SK-N-SH (cell line): ENCODE data around the gene AHCY. TPM values are rescaled to one million over a fixed set of nuclear protein-coding genes. Genes with fewer than 3 reads are reported as not detected.

Source experiments
- CTCF ChIA-PET: fragments of 300-600, 350-600 bp; formaldehyde crosslinking; extraction: SDS; loops from one replicate; lab custom pipeline; 2021; lab: Yijun Ruan, JAX
- POLR2A ChIA-PET: fragments of 350-600 bp; sonication (Branson Sonifier 250); formaldehyde crosslinking; extraction: SDS; loops from one replicate; lab custom pipeline; 2020; ENCODE audit warnings: antibody characterized with exemption, inconsistent platforms; lab: Yijun Ruan, JAX
- DNase-seq: peaks from one replicate; pipeline ENCODE4 v3.0.0; 2012
- H2AFZ ChIP-seq: fragments of 200-600 bp; sonication (generic); 2 replicates; pipeline ENCODE4 v1.8.1; 2016; ENCODE audit warnings: antibody characterized with exemption, mild to moderate bottlenecking, low read depth
- H3F3A ChIP-seq: fragments of 200-600 bp; sonication (generic); replicated peaks from 2 replicates; pipeline ENCODE3; 2016; ENCODE audit warnings: antibody characterized with exemption, mild to moderate bottlenecking; ENCODE audit not compliant: insufficient read depth
- H3K27ac ChIP-seq, 2 experiments: fragments of 200-500 bp in 1 of 2; fragments of 200-600 bp in 1 of 2; sonication (Bioruptor generic) in 1 of 2; sonication (generic), shearing (Covaris generic) in 1 of 2; 2 replicates each; pipeline versions ENCODE4 v1.5.1 to v1.6.1; 2014 to 2016; ENCODE audit warnings: low read depth in 2 of 2, inconsistent platforms in 1 of 2, low read length in 1 of 2, mild to moderate bottlenecking in 1 of 2, mixed read lengths in 1 of 2
- H3K27me3 ChIP-seq: fragments of 200-600 bp; sonication (generic), shearing (Covaris generic); 2 replicates; pipeline ENCODE4 v1.6.1; 2016; ENCODE audit warnings: mixed run types; ENCODE audit not compliant: insufficient read depth
- H3K36me3 ChIP-seq, 2 experiments: fragments of 200-500 bp in 1 of 2; fragments of 200-600 bp in 1 of 2; sonication (Bioruptor generic) in 1 of 2; sonication (generic) in 1 of 2; replicated peaks in 1 of 2; 2 replicates each; pipeline versions ENCODE3 to v1.5.1; 2014 to 2016; ENCODE audit warnings: low read length in 1 of 2, mild to moderate bottlenecking in 1 of 2; ENCODE audit not compliant: insufficient read depth in 2 of 2, control insufficient read depth in 1 of 2
- H3K4me1 ChIP-seq, 2 experiments: fragments of 200-500 bp in 1 of 2; fragments of 200-600 bp in 1 of 2; sonication (Bioruptor generic) in 1 of 2; sonication (generic), shearing (Covaris generic) in 1 of 2; 2 replicates each; pipeline versions ENCODE4 v1.5.1 to v1.6.1; 2014 to 2016; ENCODE audit warnings: low read depth in 1 of 2, low read length in 1 of 2, mixed run types in 1 of 2; ENCODE audit not compliant: insufficient read depth in 2 of 2, control insufficient read depth in 1 of 2
- H3K4me2 ChIP-seq: fragments of 200-600 bp; sonication (generic), shearing (Covaris generic); 2 replicates; pipeline ENCODE4 v1.6.1; 2017; ENCODE audit warnings: mixed run types
- H3K4me3 ChIP-seq, 2 experiments: fragments of 200-500 bp in 1 of 2; fragments of 200-600 bp in 1 of 2; sonication (Bioruptor generic) in 1 of 2; sonication (generic), shearing (Covaris generic) in 1 of 2; 2 replicates each; pipeline versions ENCODE4 v1.5.1 to v1.8.1; 2014 to 2016; ENCODE audit warnings: low read depth in 2 of 2, inconsistent platforms in 1 of 2, low read length in 1 of 2, mild to moderate bottlenecking in 1 of 2, mixed read lengths in 1 of 2, moderate library complexity in 1 of 2
- H3K79me2 ChIP-seq: fragments of 200-600 bp; sonication (generic); 2 replicates; pipeline ENCODE4 v1.8.1; 2017; ENCODE audit warnings: mild to moderate bottlenecking; ENCODE audit not compliant: insufficient read depth
- H3K9ac ChIP-seq: fragments of 200-600 bp; sonication (generic); 2 replicates; pipeline ENCODE4 v1.6.1; 2017; ENCODE audit warnings: mixed run types
- H3K9me2 ChIP-seq: fragments of 200-600 bp; sonication (generic); 2 replicates; pipeline ENCODE4 v1.6.1; 2017; ENCODE audit warnings: mixed run types
- H3K9me3 ChIP-seq: fragments of 200-600 bp; sonication (generic); 2 replicates; pipeline ENCODE4 v1.6.1; 2017; ENCODE audit warnings: mixed run types, mild to moderate bottlenecking, moderate library complexity
- H4K20me1 ChIP-seq: fragments of 200-600 bp; sonication (generic); 2 replicates; pipeline ENCODE4 v1.6.1; 2017; ENCODE audit warnings: mild to moderate bottlenecking, mixed run types; ENCODE audit not compliant: insufficient read depth
- CHD2 ChIP-seq: fragments of 150-350 bp; IDR thresholded peaks from 2 replicates; pipeline ENCODE4 v1.6.1; 2018; ENCODE audit warnings: low read length; ENCODE audit not compliant: partially characterized antibody
- CTCF ChIP-seq: fragments of 200-600 bp; sonication (generic); IDR thresholded peaks from 2 replicates; pipeline ENCODE4 v1.6.1; 2017; ENCODE audit warnings: antibody characterized with exemption, mild to moderate bottlenecking, moderate library complexity
- ELF1 ChIP-seq: IDR thresholded peaks from 2 replicates; pipeline ENCODE4 v1.4.0; 2012
- EZH2phosphoT487 ChIP-seq: fragments of 200-600 bp; sonication (generic); IDR thresholded peaks from 2 replicates; pipeline ENCODE4 v1.6.1; 2017; ENCODE audit warnings: low read depth, mixed run types, mild to moderate bottlenecking, antibody characterized with exemption, moderate library complexity, borderline replicate concordance
- FOSL2 ChIP-seq: IDR thresholded peaks from 2 replicates; pipeline ENCODE4 v1.4.0; 2012; ENCODE audit warnings: low read depth, mild to moderate bottlenecking, moderate library complexity, borderline replicate concordance
- FOXJ3 ChIP-seq: sonication (generic); formaldehyde crosslinking; IDR thresholded peaks from 2 replicates; pipeline ENCODE4 v1.5.1; 2020; ENCODE audit warnings: mild to moderate bottlenecking, missing genetic modification reagents
- GABPA ChIP-seq: IDR thresholded peaks from 2 replicates; pipeline ENCODE4 v1.4.0; 2012; ENCODE audit warnings: low read depth, mild to moderate bottlenecking
- JUND ChIP-seq: IDR thresholded peaks from 2 replicates; pipeline ENCODE4 v1.4.0; 2012
- MAX ChIP-seq: IDR thresholded peaks from 2 replicates; pipeline ENCODE4 v1.4.0; 2012; ENCODE audit warnings: low read depth
- MEF2A ChIP-seq: IDR thresholded peaks from 2 replicates; pipeline ENCODE4 v1.4.0; 2012; ENCODE audit warnings: low read depth, borderline replicate concordance
- NRF1 ChIP-seq: IDR thresholded peaks from 2 replicates; pipeline ENCODE4 v1.6.1; 2012; ENCODE audit warnings: low read depth, mild to moderate bottlenecking, low read length
- POLR2AphosphoS5 ChIP-seq: IDR thresholded peaks from 2 replicates; pipeline ENCODE4 v1.6.1; 2012; ENCODE audit warnings: low read depth, low read length
- RAD21 ChIP-seq: IDR thresholded peaks from 2 replicates; pipeline ENCODE4 v1.6.1; 2012; ENCODE audit warnings: mild to moderate bottlenecking, low read length
- REST ChIP-seq: IDR thresholded peaks from 2 replicates; pipeline ENCODE4 v1.6.1; 2012; ENCODE audit warnings: mild to moderate bottlenecking, low read depth, low read length, moderate library complexity
- RFX5 ChIP-seq: IDR thresholded peaks from 2 replicates; pipeline ENCODE4 v1.6.1; 2012; ENCODE audit warnings: mild to moderate bottlenecking, improper control_type of control experiment, low read length
- RXRA ChIP-seq: IDR thresholded peaks from 2 replicates; pipeline ENCODE4 v1.4.0; 2012; ENCODE audit warnings: low read depth, mild to moderate bottlenecking, borderline replicate concordance
- SIN3A ChIP-seq: IDR thresholded peaks from 2 replicates; pipeline ENCODE4 v1.6.1; 2012; ENCODE audit warnings: low read depth, mild to moderate bottlenecking, low read length, moderate library complexity, borderline replicate concordance
- TAF1 ChIP-seq: IDR thresholded peaks from 2 replicates; pipeline ENCODE4 v1.6.1; 2012; ENCODE audit warnings: low read depth, mild to moderate bottlenecking, low read length, moderate library complexity, borderline replicate concordance
- TCF12 ChIP-seq: IDR thresholded peaks from 2 replicates; pipeline ENCODE4 v1.4.0; 2012
- TEAD4 ChIP-seq: IDR thresholded peaks from 2 replicates; pipeline ENCODE4 v1.4.0; 2012; ENCODE audit warnings: mild to moderate bottlenecking, borderline replicate concordance; ENCODE audit not compliant: insufficient read depth
- YY1 ChIP-seq: IDR thresholded peaks from 2 replicates; pipeline ENCODE4 v1.4.0; 2012; ENCODE audit warnings: low read depth, mild to moderate bottlenecking
- WGBS: methylation state at CpG from one replicate; pipeline ENCODE4 v1.1.6; 2017; ENCODE audit warnings: low lambda C conversion rate; 5-methylcytosine and 5-hydroxymethylcytosine counted together
- polyA plus RNA-seq, 3 experiments: library from polyadenylated mRNA; depleted of rRNA; stranded (reverse); fragments of >200 nt; gene quantifications; 2 replicates each; pipeline ENCODE4 v1.2.3, GENCODE V29; 2012
- TF ChIP-seq, protein P1 (sequence below): fragments of 150-350 bp; IDR thresholded peaks from 2 replicates; pipeline ENCODE4 v1.6.1; 2016; ENCODE audit warnings: mild to moderate bottlenecking, low read depth, low read length
- TF ChIP-seq, protein P2 (sequence below): IDR thresholded peaks from 2 replicates; pipeline ENCODE4 v1.4.0; 2012; ENCODE audit warnings: low read depth, borderline replicate concordance

The AHCY gene
- polyA plus RNA-seq (2012; rRNA removed): 196 and 215 TPM in 2 replicates
- 105 and 162 TPM in 2 replicates for polyA plus RNA-seq (2012; cell fraction: cytosol; rRNA removed)
- polyA plus RNA-seq (2012; cell fraction: nucleus; rRNA removed): 132 and 204 TPM in 2 replicates

DNA sequence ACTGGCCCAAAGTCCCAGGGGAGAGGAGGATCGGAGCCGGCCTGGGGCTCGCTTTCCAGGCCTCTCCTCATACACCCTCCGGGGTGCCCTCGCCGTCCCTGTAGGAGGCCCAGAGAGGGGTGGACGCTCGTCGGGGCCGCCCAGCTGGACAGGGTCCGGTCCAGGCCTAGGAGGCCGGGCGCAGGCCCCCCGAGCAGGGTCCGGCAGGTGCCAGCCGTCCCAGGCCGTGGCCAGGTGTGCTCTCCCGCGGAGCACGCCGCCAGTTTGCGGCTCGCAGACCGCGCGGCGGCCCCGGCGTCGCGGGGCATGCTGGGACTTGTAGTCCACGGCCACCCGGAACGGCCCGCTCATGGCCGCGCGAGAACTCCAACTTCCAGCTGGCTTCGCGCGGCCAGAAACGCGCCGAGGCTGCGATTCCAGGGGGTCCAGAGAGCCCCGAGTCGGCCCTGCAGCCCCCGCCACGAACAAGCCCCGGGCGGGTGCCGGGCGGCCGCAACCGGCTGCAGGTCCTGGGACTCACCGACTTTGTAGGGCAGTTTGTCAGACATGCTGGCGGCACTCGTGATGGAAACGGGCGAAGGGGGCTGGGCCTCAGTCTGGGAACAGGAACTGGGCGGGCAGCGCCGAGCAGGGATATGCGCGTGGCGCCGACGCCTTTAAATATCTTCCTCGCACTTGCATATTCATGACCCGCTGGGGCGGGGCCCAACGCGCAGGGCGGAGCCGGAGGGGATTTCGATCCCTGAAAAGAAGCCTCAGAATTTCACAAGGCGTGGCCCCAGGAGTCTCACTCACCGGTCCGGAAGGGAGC, at the start of gene AHCY:
AHCY (minus strand) TSS at position 633 of the 811 bp plus-strand sequence; CDS start at position 548, 85 bp downstream.
- POLR2A ChIA-PET: interaction anchor here (0.6 to 1.6 kb wide), 6 partner anchors 10 to 802 kb away, joined by 3 to 7 read pairs (median 3); partner anchors contain the start of gene ITCH
- peak; percentile 95 for DNase-seq
- peaks cover 44% of the 10 kb centered on the region for H3K79me2 ChIP-seq
- no peaks in the 10 kb centered on the region for H3F3A ChIP-seq
- H3K27me3 ChIP-seq: no peaks in the 10 kb centered on the region
- no peaks in the 10 kb centered on the region for H4K20me1 ChIP-seq
- H3K4me1 ChIP-seq: peaks cover 9 to 18% of the 10 kb centered on the region in 2 experiments; a peak in 2 of 4 replicates
- H3K9me3 ChIP-seq: no peaks in the 10 kb centered on the region
- CTCF ChIA-PET: interaction anchor here (1.1 to 6.3 kb wide), 6 partner anchors 9 to 440 kb away, joined by 3 to 56 read pairs (median 5); no protein-coding TSS in a partner anchor
- peak within 1 kb of the TSS; percentile 73 to 99 for H3K4me3 ChIP-seq
- no peaks in the 10 kb centered on the region for H3K36me3 ChIP-seq
- H3K4me2 ChIP-seq: peak within 1 kb of the TSS; percentile 89
- H2AFZ ChIP-seq: peak within 1 kb of the TSS; percentile 94
- H3K27ac ChIP-seq: peak within 1 kb of the TSS; percentile 87 to 96
- WGBS: 0% methylated on average over 33 of the region's 79 CpGs
- H3K9ac ChIP-seq: peak within 1 kb of the TSS; percentile 92
- H3K9me2 ChIP-seq: no peaks in the 10 kb centered on the region
- TF ChIP-seq, protein P1, sequence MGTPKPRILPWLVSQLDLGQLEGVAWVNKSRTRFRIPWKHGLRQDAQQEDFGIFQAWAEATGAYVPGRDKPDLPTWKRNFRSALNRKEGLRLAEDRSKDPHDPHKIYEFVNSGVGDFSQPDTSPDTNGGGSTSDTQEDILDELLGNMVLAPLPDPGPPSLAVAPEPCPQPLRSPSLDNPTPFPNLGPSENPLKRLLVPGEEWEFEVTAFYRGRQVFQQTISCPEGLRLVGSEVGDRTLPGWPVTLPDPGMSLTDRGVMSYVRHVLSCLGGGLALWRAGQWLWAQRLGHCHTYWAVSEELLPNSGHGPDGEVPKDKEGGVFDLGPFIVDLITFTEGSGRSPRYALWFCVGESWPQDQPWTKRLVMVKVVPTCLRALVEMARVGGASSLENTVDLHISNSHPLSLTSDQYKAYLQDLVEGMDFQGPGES: no peak
- TF ChIP-seq MAX (peak; percentile 77; the same call in 1 of the 2 replicates), SIN3A (peak; percentile 65; the same call in 1 of the 2 replicates), GABPA (no peak; the same call in none of the 2 replicates), TEAD4 (no peak), RXRA (no peak), YY1 (0 out of 2 replicates have a peak, but pooled peaks have one; percentile 45), TAF1 (peak; percentile 75), POLR2AphosphoS5 (peak; percentile 79), MEF2A (peak; percentile 7; the same call in 1 of the 2 replicates), FOXJ3 (CRISPR knock-in tag) (no peak), RFX5 (no peak), JUND (no peak), TCF12 (no peak; the same call in 1 of the 2 replicates), RAD21 (no peak), CTCF (no peak; the same call in 1 of the 2 replicates), REST (0 out of 2 replicates have a peak, but pooled peaks have one; percentile 51), NRF1 (peak; percentile 64), ELF1 (peak; percentile 71), CHD2 (peak; percentile 91), EZH2phosphoT487 (no peak), FOSL2 (no peak)
- TF ChIP-seq, protein P2, sequence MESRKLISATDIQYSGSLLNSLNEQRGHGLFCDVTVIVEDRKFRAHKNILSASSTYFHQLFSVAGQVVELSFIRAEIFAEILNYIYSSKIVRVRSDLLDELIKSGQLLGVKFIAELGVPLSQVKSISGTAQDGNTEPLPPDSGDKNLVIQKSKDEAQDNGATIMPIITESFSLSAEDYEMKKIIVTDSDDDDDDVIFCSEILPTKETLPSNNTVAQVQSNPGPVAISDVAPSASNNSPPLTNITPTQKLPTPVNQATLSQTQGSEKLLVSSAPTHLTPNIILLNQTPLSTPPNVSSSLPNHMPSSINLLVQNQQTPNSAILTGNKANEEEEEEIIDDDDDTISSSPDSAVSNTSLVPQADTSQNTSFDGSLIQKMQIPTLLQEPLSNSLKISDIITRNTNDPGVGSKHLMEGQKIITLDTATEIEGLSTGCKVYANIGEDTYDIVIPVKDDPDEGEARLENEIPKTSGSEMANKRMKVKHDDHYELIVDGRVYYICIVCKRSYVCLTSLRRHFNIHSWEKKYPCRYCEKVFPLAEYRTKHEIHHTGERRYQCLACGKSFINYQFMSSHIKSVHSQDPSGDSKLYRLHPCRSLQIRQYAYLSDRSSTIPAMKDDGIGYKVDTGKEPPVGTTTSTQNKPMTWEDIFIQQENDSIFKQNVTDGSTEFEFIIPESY: peak; percentile 91
